K562 (cell line): Measurements from ENCODE around the gene PPIC. TPM values are rescaled to one million over a fixed set of nuclear protein-coding genes. Genes with fewer than 3 reads are reported as not detected.

Experiments used
- ATAC-seq: fragments of 200-7000 bp; cut with Tn5 transposase; 3 replicates; pipeline ENCODE4 v1.9.1; 2020; ENCODE audit warnings: moderate library complexity
- BruUV-seq: library from RNA; stranded (reverse); fragments of 400-500 nt; replicated peaks from 2 replicates; lab custom pipeline; 2021; lab: Mats Ljungman, UMichigan
- CTCF ChIA-PET: fragments of 300-600 bp; formaldehyde crosslinking; extraction: SDS; loops from one replicate; lab custom pipeline; 2021; ENCODE audit warnings: low intra/inter-chr PET ratio; lab: Yijun Ruan, JAX
- POLR2A ChIA-PET: fragments of 300-600, 350-650 bp; sonication (Branson Sonifier 250); formaldehyde crosslinking; extraction: SDS; loops from one replicate; lab custom pipeline; 2021; ENCODE audit warnings: antibody characterized with exemption, inconsistent platforms; lab: Yijun Ruan, JAX
- DNase-seq, 4 experiments: peaks; one replicate each; pipeline versions ENCODE4 v3.0.0 to v3.0.0-alpha.2; 2011 to 2018; ENCODE audit warnings: low spot score in 3 of 4, mixed read lengths in 3 of 4; ENCODE audit errors: extremely low read depth in 1 of 4
- FAIRE-seq: peaks from 2 replicates; lab custom pipeline; 2011; peaks lifted over from hg19 to GRCh38; lab: Jason Lieb, UNC
- H2AFZ ChIP-seq: 2 replicates; pipeline ENCODE4 v1.6.0; 2011; ENCODE audit warnings: low read depth, low read length, control low read depth, inconsistent platforms
- H3K27ac ChIP-seq: fragments of 200-600 bp; 3 replicates; pipeline ENCODE4 v1.8.0; 2011; ENCODE audit warnings: low read depth, mild to moderate bottlenecking, control low read depth, inconsistent platforms, low read length, moderate library complexity, mixed read lengths; ENCODE audit errors: extremely low read depth
- H3K27me3 ChIP-seq, 2 experiments: fragments of 300-600 bp in 1 of 2; 2 replicates in 1 of 2; 3 replicates in 1 of 2; pipeline versions ENCODE4 v1.6.0 to v1.8.0; 2011; ENCODE audit warnings: inconsistent platforms in 2 of 2, low read length in 2 of 2, mild to moderate bottlenecking in 1 of 2, mixed read lengths in 1 of 2, moderate library complexity in 1 of 2; ENCODE audit not compliant: control insufficient read depth in 2 of 2, insufficient read depth in 2 of 2
- H3K36me3 ChIP-seq: fragments of 300-600 bp; 3 replicates; pipeline ENCODE4 v1.8.0; 2011; ENCODE audit warnings: mild to moderate bottlenecking, low read length, inconsistent platforms; ENCODE audit not compliant: control insufficient read depth, insufficient read depth
- H3K4me1 ChIP-seq, 2 experiments: fragments of 200-600 bp in 1 of 2; replicated peaks in 1 of 2; 2 replicates in 1 of 2; 3 replicates in 1 of 2; pipeline versions ENCODE4 v1.5.1 to v1.8.0; 2011; ENCODE audit warnings: inconsistent platforms in 2 of 2, low read length in 2 of 2, mild to moderate bottlenecking in 1 of 2, mixed read lengths in 1 of 2, moderate library complexity in 1 of 2; ENCODE audit not compliant: control insufficient read depth in 2 of 2, insufficient read depth in 2 of 2
- H3K4me2 ChIP-seq: 2 replicates; pipeline ENCODE4 v1.6.1; 2011; ENCODE audit warnings: low read length, control low read depth, inconsistent platforms, mixed read lengths; ENCODE audit not compliant: insufficient read depth
- H3K4me3 ChIP-seq: fragments of 200-600 bp; sonication (generic), shearing (Covaris generic); 2 replicates; pipeline ENCODE4 v1.5.1; 2016; ENCODE audit warnings: control low read depth, inconsistent platforms
- H3K79me2 ChIP-seq: fragments of 200-600 bp; 3 replicates; pipeline ENCODE4 v1.8.0; 2011; ENCODE audit warnings: low read length, inconsistent platforms; ENCODE audit not compliant: control insufficient read depth, insufficient read depth
- H3K9ac ChIP-seq, 2 experiments: 2 replicates each; pipeline versions ENCODE4 v1.6.0 to v1.6.1; 2011; ENCODE audit warnings: low read depth in 2 of 2, low read length in 2 of 2, control low read depth in 1 of 2, inconsistent platforms in 1 of 2, mild to moderate bottlenecking in 1 of 2, mixed read lengths in 1 of 2; ENCODE audit not compliant: insufficient read depth in 1 of 2
- H3K9me1 ChIP-seq: one replicate; pipeline ENCODE4 v1.6.0; 2011; ENCODE audit warnings: inconsistent platforms, mild to moderate bottlenecking, low read length, moderate library complexity; ENCODE audit not compliant: control insufficient read depth, insufficient read depth
- H3K9me3 ChIP-seq: replicated peaks from 2 replicates; pipeline ENCODE4 v1.5.1; 2011; ENCODE audit warnings: low read depth, low read length, inconsistent platforms; ENCODE audit not compliant: control insufficient read depth, insufficient read depth
- H4K20me1 ChIP-seq: replicated peaks from 2 replicates; pipeline ENCODE4 v1.6.1; 2011; ENCODE audit warnings: low read length, inconsistent platforms, mixed read lengths; ENCODE audit not compliant: control insufficient read depth, insufficient read depth
- ATF7 ChIP-seq: fragments of 450-650 bp; IDR thresholded peaks from 2 replicates; pipeline ENCODE4 v1.7.1; 2014; ENCODE audit warnings: mild to moderate bottlenecking, moderate library complexity
- CCNT2 ChIP-seq: IDR thresholded peaks from 2 replicates; pipeline ENCODE4 v1.6.1; 2011; ENCODE audit warnings: borderline replicate concordance, low read depth, mild to moderate bottlenecking, moderate library complexity, mixed read lengths, low read length; ENCODE audit not compliant: insufficient read length; ENCODE audit errors: extremely low read depth
- FOS ChIP-seq: IDR thresholded peaks from 3 replicates; pipeline ENCODE4 v1.6.1; 2011; ENCODE audit not compliant: insufficient read length; ENCODE audit errors: extremely low read depth
- KDM2B ChIP-seq: fragments of 250-450 bp; sonication (Bioruptor Pico); IDR thresholded peaks from 2 replicates; pipeline ENCODE4 v1.8.0; 2021; ENCODE audit warnings: mild to moderate bottlenecking, moderate library complexity
- RBM34 ChIP-seq: fragments of 200-400 bp; formaldehyde crosslinking; IDR thresholded peaks from 2 replicates; pipeline ENCODE4 v1.6.1; 2018; ENCODE audit warnings: low read length, borderline replicate concordance; ENCODE audit not compliant: insufficient read depth
- ZC3H4 ChIP-seq: sonication (generic); formaldehyde crosslinking; IDR thresholded peaks from 2 replicates; pipeline ENCODE4 v1.9.0; 2021; ENCODE audit warnings: missing genetic modification reagents, borderline replicate concordance
- ZFP91 ChIP-seq: sonication (generic); formaldehyde crosslinking; IDR thresholded peaks from 2 replicates; pipeline ENCODE4 v1.8.0; 2022; ENCODE audit warnings: mild to moderate bottlenecking, missing genetic modification reagents
- ZNF584 ChIP-seq: fragments of 200-800 bp; sonication (Bioruptor generic); IDR thresholded peaks from 2 replicates; pipeline ENCODE4 v1.6.1; 2016; ENCODE audit warnings: low read depth, mild to moderate bottlenecking, missing genetic modification characterization, missing compliant biosample characterization
- ZNF589 ChIP-seq: fragments of 200-800 bp; sonication (Bioruptor generic); IDR thresholded peaks from 2 replicates; pipeline ENCODE4 v1.6.1; 2016; ENCODE audit warnings: low read depth, missing genetic modification characterization, missing compliant biosample characterization
- WGBS: fragments of 100-300 bp; shearing (Covaris generic); methylation state at CpG from one replicate; pipeline ENCODE4 v1.1.6; 2016; ENCODE audit warnings: low coverage, mixed read lengths; ENCODE audit not compliant: insufficient coverage; ENCODE audit errors: missing lambda C conversion rate; 5-methylcytosine and 5-hydroxymethylcytosine counted together
- in situ Hi-C: fragments of 300-500 bp; cut with MboI; formaldehyde crosslinking; loops from 4 replicates; pipeline ENCODE4 v1.15.0; 2018; ENCODE audit warnings: inconsistent platforms, mixed read lengths
- intact Hi-C: fragments of 100-400 bp; cut with micrococcal nuclease; formaldehyde crosslinking; loops from 2 replicates; pipeline ENCODE4 v1.14.2; 2022
- polyA plus RNA-seq, 8 experiments: library from polyadenylated mRNA; depleted of rRNA in 4 of 8; stranded (reverse) in 5 of 8; unstranded in 3 of 8; fragments of >200 nt; fragmentation: Nextera tagmentation in 2 of 8; fragmentation: Illumina TruSeq in 1 of 8; extraction: Ambion mirVana in 2 of 8; extraction: Trizol in 1 of 8; gene quantifications; 2 replicates each; pipeline versions ENCODE4 v1.2.1 to v1.2.3, GENCODE V29; 2011 to 2014; ENCODE audit warnings: inconsistent platforms in 1 of 8, missing spikeins in 1 of 8
- total RNA-seq, 7 experiments: library from RNA; depleted of rRNA in 6 of 7; stranded (reverse); fragments of >200 nt in 6 of 7; fragmentation: Illumina TruSeq in 2 of 7; extraction: Trizol in 2 of 7; gene quantifications; 2 replicates each; pipeline versions ENCODE4 v1.2.1 to v1.2.3, GENCODE V29; 2011 to 2021; ENCODE audit warnings: low replicate concordance in 1 of 7

PPIC gene
- total and polyA plus RNA-seq, 9 of the 15 experiments (the other 6 are each of a cell fraction or from before 2014, with no cell fraction given), result 1.3 to 4.5 (median 2.8) TPM

DNA sequence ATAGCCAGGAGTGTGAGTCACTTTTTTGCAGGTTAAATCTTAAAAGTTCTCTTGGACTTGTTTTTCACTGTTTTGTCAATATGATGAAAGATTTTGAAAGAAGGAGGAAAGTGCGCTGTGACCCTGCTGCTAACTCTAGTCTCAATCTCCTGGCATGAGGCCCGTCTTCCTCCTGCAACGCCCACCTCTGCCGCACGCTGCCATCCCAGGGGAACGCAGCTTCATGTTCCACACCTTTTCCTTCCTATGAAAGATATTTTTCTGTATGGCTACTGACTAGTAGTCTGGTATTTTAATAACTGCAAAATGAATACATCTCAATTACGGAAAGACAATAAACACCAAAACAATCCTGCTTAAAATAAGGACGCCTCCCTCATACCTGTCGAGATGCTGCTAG, 8.3 kb downstream of the PPIC start:
- no peak overlapping the region for H3K4me3 ChIP-seq
- H3K79me2 ChIP-seq, result no peaks in the 10 kb centered on the region
- TF ChIP-seq FOS (no peak), RBM34 (no peak), KDM2B (CRISPR knock-in tag) (no peak), ZNF584 (peak; percentile 28; the same call in 1 of the 2 replicates), CCNT2 (no peak), ATF7 (no peak), ZC3H4 (no peak), ZNF589 (CRISPR knock-in tag) (0 out of 2 replicates have a peak, but pooled peaks have one; percentile 57), ZFP91 (CRISPR knock-in tag) (no peak)
- H3K36me3 ChIP-seq, result no peaks in the 10 kb centered on the region
- H3K4me1 ChIP-seq, result no peaks in the 10 kb centered on the region
- intact Hi-C loops (no loop called here), in situ Hi-C loops (no loop called here)
- no TSS peak for BruUV-seq
- ChIA-PET POLR2A (no interaction called here), CTCF (no interaction called here)
- H3K27me3 ChIP-seq, result peaks cover 0 to 13% of the 10 kb centered on the region in 2 experiments; a peak in 1 of 5 replicates
- H4K20me1 ChIP-seq, result no peaks in the 10 kb centered on the region
- no peak overlapping the region for H3K4me2 ChIP-seq
- H3K9me1 ChIP-seq, result no peaks in the 10 kb centered on the region
- WGBS, result 2% methylated on average over 9 of the region's 9 CpGs
- no peak for DNase-seq
- H3K27ac ChIP-seq, result no peak overlapping the region
- no peak for ATAC-seq
- no peaks in the 10 kb centered on the region for H3K9me3 ChIP-seq
- FAIRE-seq, result no peak
- H3K9ac ChIP-seq, result no peak overlapping the region
- H2AFZ ChIP-seq, result no peak overlapping the region
